ENCODE measurements around the gene MDM2. TPM values are rescaled to one million over a fixed set of nuclear protein-coding genes. Genes with fewer than 3 reads are reported as not detected.
"Not testable (repeated sequence)": the region's sequence is repeated elsewhere in the genome, so short reads cannot be mapped to it uniquely, and the experiment has no call there.

Gene MDM2
- total and polyA plus RNA-seq, 3 donors from 2014 or later = 28.8 to 56.1 (median 40.6) TPM

- Histone ChIP-seq H3K4me1 (peaks cover 4% of the 10 kb centered on the region), H3K27me3 (no peaks in the 10 kb centered on the region), H3K36me3 (ENCODE audit: low read depth, missing control alignments) (no peaks in the 10 kb centered on the region), H3K9me3 (no peaks in the 10 kb centered on the region), H3K27ac (peak overlapping the region; percentile 96 to 100), H3K4me3 (peak overlapping the region; percentile 87 to 96)
- intact Hi-C loops (cut with DNase I; ENCODE audit: low total_unique reads) = no loop called here
- no peak for TF ChIP-seq POLR2A (IDR thresholded peaks at IDR 0.05)
- TF ChIP-seq, protein P1, sequence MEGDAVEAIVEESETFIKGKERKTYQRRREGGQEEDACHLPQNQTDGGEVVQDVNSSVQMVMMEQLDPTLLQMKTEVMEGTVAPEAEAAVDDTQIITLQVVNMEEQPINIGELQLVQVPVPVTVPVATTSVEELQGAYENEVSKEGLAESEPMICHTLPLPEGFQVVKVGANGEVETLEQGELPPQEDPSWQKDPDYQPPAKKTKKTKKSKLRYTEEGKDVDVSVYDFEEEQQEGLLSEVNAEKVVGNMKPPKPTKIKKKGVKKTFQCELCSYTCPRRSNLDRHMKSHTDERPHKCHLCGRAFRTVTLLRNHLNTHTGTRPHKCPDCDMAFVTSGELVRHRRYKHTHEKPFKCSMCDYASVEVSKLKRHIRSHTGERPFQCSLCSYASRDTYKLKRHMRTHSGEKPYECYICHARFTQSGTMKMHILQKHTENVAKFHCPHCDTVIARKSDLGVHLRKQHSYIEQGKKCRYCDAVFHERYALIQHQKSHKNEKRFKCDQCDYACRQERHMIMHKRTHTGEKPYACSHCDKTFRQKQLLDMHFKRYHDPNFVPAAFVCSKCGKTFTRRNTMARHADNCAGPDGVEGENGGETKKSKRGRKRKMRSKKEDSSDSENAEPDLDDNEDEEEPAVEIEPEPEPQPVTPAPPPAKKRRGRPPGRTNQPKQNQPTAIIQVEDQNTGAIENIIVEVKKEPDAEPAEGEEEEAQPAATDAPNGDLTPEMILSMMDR (IDR thresholded peaks at IDR 0.05) = no peak
- WGBS, 2 donors = 1 to 2% methylated on average over 8 to 41 of the region's 61 CpGs
- DNase-seq = peak; percentile 75
These were observed 612 bp downstream of the MDM2 start for GRCh38 chr12:68808388-68809189.

DNA sequence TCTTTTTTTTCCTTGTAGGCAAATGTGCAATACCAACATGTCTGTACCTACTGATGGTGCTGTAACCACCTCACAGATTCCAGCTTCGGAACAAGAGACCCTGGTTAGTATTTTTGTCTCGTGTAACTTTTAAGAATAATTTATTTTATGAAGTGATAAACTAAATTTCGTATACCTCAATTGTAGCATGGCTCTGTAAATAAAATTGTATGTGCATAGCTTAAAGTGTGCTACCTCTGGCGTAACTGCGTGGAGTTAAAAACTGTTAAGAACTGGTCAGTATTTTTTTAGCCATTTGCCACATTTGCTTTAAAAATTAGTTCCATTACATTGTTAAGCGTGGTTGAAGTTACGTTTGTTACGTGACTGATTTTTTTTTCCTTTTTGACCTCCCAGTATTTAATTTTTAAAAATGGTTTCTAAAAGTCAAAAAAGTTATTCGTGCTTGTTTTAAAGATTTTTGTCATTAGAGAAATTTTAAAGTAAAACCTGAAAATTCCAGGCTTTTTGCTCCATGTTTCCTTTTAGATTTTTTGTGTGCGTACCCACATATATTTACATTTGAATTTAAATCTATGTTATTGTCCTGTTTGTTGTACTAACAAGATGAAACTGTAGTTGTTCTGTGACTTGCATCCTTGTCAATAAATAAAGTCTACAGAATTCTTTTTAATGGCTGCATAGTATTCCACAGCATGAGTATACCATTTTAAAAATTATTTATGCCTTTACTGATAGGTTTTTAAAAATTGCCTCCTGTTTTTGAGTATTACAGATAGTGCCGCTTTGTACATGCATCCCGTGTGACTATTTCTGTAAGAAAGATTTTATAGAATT, 1.4 kb downstream of the MDM2 start:
- Histone ChIP-seq H3K27ac (peak overlapping the region; percentile 96 to 100), H3K4me1 (peaks cover 4% of the 10 kb centered on the region), H3K27me3 (no peaks in the 10 kb centered on the region), H3K4me3 (peak overlapping the region; percentile 87 to 96), H3K36me3 (ENCODE audit: low read depth, missing control alignments) (no peaks in the 10 kb centered on the region), H3K9me3 (no peaks in the 10 kb centered on the region)
- DNase-seq = no peak
- intact Hi-C loops (cut with DNase I; ENCODE audit: low total_unique reads) = no loop called here
- WGBS, 2 donors = 52 to 58% methylated on average over 12 of the region's 12 CpGs
- TF ChIP-seq POLR2A (IDR thresholded peaks at IDR 0.05) = no peak
- TF ChIP-seq, protein P1 (IDR thresholded peaks at IDR 0.05) = no peak

GRCh38 chr12:68810027-68810389, 2.0 kb downstream of the MDM2 start:
- 73 to 87% methylated on average over 13 of the region's 13 CpGs for WGBS, 2 donors
- H3K27me3 ChIP-seq; H3K36me3 ChIP-seq (ENCODE audit: low read depth, missing control alignments); intact Hi-C loops (cut with DNase I; ENCODE audit: low total_unique reads); H3K9me3 ChIP-seq; H3K4me1 ChIP-seq; DNase-seq; H3K4me3 ChIP-seq; H3K27ac ChIP-seq: not testable (repeated sequence)

DNA sequence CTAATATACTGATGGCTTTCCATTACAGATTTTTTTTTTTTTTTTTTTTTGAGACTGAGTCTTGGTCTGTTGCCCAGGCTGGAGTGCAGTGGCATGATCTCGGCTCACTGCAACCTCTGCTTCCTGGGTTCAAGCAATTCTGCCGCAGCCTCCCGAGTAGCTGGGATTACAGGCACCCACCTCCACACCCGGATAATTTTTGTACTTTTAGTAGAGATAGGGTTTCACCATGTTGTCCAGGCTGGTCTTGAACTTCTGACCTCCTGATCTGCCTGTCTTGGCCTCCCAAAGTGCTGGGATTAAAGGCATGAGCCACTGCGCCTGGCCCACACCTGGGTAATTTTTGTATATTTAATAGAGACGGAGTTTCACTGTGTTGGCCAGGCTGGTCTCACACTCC, 3.6 kb downstream of the MDM2 start:
- H3K27ac ChIP-seq; DNase-seq; intact Hi-C loops (cut with DNase I; ENCODE audit: low total_unique reads); H3K4me3 ChIP-seq; H3K4me1 ChIP-seq; H3K9me3 ChIP-seq; H3K36me3 ChIP-seq (ENCODE audit: low read depth, missing control alignments); H3K27me3 ChIP-seq: not testable (repeated sequence)
- WGBS, 2 donors = 87 to 91% methylated on average over 6 of the region's 6 CpGs

- no peak for DNase-seq
- Histone ChIP-seq H3K36me3 (ENCODE audit: low read depth, missing control alignments) (no peaks in the 10 kb centered on the region), H3K4me1 (peaks cover 4% of the 10 kb centered on the region), H3K27me3 (no peaks in the 10 kb centered on the region), H3K27ac (no peak overlapping the region), H3K9me3 (no peaks in the 10 kb centered on the region), H3K4me3 (no peak overlapping the region)
- 72 to 79% methylated on average over 1 of the region's 1 CpG for WGBS, 2 donors
- intact Hi-C loops (cut with DNase I; ENCODE audit: low total_unique reads) = no loop called here
- TF ChIP-seq, protein P1 (IDR thresholded peaks at IDR 0.05) = no peak
- no peak for TF ChIP-seq POLR2A (IDR thresholded peaks at IDR 0.05)
These were observed 4.7 kb downstream of the MDM2 start for GRCh38 chr12:68812553-68813241.
